Measurements from ENCODE around the gene APBA2.

DNA sequence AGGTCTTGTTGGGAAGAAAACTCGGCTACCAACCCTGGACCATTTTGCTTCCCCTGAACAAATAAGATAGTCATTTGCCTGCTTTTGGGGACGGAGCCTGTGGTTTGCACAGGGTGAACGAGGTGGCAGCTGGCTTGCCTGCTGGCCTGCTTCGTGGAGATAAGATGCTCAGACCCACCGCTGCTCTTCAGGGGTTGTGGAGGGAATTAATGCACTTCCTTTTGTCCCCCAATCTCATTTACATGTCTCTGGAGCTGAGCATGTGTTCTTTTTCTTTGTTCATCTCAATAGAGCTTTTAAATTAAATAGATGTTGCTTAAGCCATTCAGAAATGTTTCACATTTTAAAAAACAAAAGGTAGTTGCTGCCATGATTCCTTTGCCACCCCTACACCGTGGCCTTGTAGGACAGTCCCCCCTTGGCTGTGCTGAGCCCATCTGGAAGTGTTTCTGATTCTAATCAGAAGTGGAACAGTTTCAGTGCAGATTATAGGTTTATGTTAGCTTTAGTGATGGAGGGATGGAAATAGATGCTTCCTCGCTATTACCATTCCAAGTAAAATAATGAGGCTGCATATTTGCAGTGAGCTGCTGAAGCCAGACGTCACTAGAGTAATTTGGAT, 25.6 kb downstream of the APBA2 start:
- TF ChIP-seq, protein P1, sequence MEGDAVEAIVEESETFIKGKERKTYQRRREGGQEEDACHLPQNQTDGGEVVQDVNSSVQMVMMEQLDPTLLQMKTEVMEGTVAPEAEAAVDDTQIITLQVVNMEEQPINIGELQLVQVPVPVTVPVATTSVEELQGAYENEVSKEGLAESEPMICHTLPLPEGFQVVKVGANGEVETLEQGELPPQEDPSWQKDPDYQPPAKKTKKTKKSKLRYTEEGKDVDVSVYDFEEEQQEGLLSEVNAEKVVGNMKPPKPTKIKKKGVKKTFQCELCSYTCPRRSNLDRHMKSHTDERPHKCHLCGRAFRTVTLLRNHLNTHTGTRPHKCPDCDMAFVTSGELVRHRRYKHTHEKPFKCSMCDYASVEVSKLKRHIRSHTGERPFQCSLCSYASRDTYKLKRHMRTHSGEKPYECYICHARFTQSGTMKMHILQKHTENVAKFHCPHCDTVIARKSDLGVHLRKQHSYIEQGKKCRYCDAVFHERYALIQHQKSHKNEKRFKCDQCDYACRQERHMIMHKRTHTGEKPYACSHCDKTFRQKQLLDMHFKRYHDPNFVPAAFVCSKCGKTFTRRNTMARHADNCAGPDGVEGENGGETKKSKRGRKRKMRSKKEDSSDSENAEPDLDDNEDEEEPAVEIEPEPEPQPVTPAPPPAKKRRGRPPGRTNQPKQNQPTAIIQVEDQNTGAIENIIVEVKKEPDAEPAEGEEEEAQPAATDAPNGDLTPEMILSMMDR (IDR thresholded peaks at IDR 0.05; ENCODE audit: borderline replicate concordance, extremely low read depth, low read length, poor library complexity, severe bottlenecking) = no peak
- no peak for TF ChIP-seq EZH2 (IDR thresholded peaks at IDR 0.05; ENCODE audit: borderline replicate concordance, low read depth, low read length, severe bottlenecking)

Data from DND-41 (cell line).